ENCODE results near the gene NUDT14. TPM values are rescaled to one million over a fixed set of nuclear protein-coding genes. Genes with fewer than 3 reads are reported as not detected.

The NUDT14 gene
- total and polyA plus RNA-seq, 2 of the 8 experiments (the other 6 are each of a cell fraction or from before 2014, with no cell fraction given) = 25.5 to 33.3 TPM

DNA sequence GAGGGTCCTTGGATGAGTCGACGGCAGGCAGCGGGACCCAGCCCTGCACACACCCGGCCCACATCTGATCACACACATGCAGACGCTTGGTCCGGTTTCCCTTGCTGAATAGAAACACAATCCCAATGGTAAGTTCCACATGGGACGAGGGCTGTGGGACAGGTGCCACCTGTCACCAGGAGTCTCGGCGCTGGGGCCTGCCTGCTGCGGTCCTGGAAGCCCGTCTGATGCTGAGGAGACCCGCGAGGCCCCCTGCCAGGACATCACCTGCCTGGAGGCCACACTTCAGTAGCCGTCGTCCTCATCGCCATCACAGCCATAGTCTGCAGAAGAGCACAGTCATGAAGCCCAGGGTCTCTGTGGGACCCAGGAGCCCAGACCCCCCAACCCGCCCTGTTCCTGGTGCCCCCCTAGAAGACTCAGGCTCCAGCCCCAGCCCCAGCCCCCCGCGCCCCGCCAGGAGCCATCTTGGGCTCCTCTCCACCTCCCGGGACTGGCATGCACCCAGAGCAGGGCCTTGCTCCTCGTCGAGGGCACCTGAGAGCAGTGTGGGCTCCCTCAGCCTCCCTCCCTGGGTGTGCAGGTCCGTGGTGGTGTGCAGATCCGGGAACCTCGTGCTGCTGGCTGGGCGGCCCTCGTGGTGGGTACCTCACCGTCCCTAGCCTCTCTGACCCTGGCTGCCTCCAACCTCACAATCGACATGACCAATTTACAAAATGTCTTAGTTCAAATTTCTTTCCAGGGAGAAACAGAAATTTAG is 29.3 kb upstream of the NUDT14 start (continued):
- TF ChIP-seq EZH2 (IDR thresholded peaks at IDR 0.05; ENCODE audit: low read depth, low read length, severe bottlenecking) (no peak), CEBPB (IDR thresholded peaks at IDR 0.05; ENCODE audit: low read depth, low read length) (no peak)
